NCI-H2081 (cell line): ENCODE results near the gene FAM131A.

Experiments
- DNase-seq, 2 experiments: peaks; one replicate each; lab custom pipeline; 2025; lab: John Stamatoyannopoulos, UW

Gene FAM131A

GRCh38 chr3:184377882-184378445 lies 40.6 kb downstream of the FAM131A start, which contains the start of gene THPO:
Gene THPO (minus strand): TSS chr3:184378207. CDS start chr3:184376259, 1,948 bp downstream.
- DNase-seq: peak in 1 of 2 experiments; percentile 47

GRCh38 chr3:184378651-184379357 lies 41.4 kb downstream of the FAM131A start:
- DNase-seq: no peak

- DNase-seq: no peak
Observed at GRCh38 chr3:184379358-184380184, 42.2 kb downstream of the FAM131A start, which contains the start of gene CHRD. Gene CHRD (plus strand): TSS chr3:184380054. CDS start chr3:184380319, 265 bp downstream.

GRCh38 chr3:184380185-184380626 lies 42.8 kb downstream of the FAM131A start:
- peak; percentile 40 to 52 for DNase-seq

- no peak for DNase-seq
Observed at GRCh38 chr3:184380627-184381260, 43.3 kb downstream of the FAM131A start.

GRCh38 chr3:184381261-184382224 lies 44.1 kb downstream of the FAM131A start:
- no peak for DNase-seq

- no peak for DNase-seq
Observed at GRCh38 chr3:184382326-184383032, 45.1 kb downstream of the FAM131A start.

- DNase-seq: no peak
Observed at GRCh38 chr3:184383033-184383740, 45.8 kb downstream of the FAM131A start.

GRCh38 chr3:184384342-184384741 lies 46.9 kb downstream of the FAM131A start:
- DNase-seq: no peak

- no peak for DNase-seq
Observed at GRCh38 chr3:184384856-184385422, 47.5 kb downstream of the FAM131A start.

- no peak for DNase-seq
Observed at GRCh38 chr3:184386047-184386806, 48.8 kb downstream of the FAM131A start.

- no peak for DNase-seq
Observed at GRCh38 chr3:184387174-184387714, 49.8 kb downstream of the FAM131A start.

GRCh38 chr3:184388164-184388935 lies 51.0 kb downstream of the FAM131A start:
- no peak for DNase-seq

GRCh38 chr3:184388936-184389230 lies 51.5 kb downstream of the FAM131A start:
- no peak for DNase-seq

GRCh38 chr3:184389384-184389783 lies 52.0 kb downstream of the FAM131A start:
- no peak for DNase-seq

GRCh38 chr3:184389935-184390528 lies 52.6 kb downstream of the FAM131A start:
- DNase-seq: no peak

GRCh38 chr3:184391266-184391665 lies 53.9 kb downstream of the FAM131A start:
- DNase-seq: no peak
